PFSK-1 (cell line): ENCODE measurements around the gene RGS7.

Experiments
- FOXP2 ChIP-seq: optimal IDR thresholded peaks from 2 replicates; pipeline ENCODE3; 2011; ENCODE audit warnings: borderline replicate concordance, control low read depth, inconsistent platforms; ENCODE audit not compliant: insufficient read depth; ENCODE audit errors: extremely low read length, extremely low read depth
- POLR2AphosphoS5 ChIP-seq: IDR thresholded peaks from 2 replicates; pipeline ENCODE4 v1.6.1; 2012; ENCODE audit warnings: low read depth, mild to moderate bottlenecking, control low read depth, low read length, moderate library complexity
- SIN3A ChIP-seq: IDR thresholded peaks from 2 replicates; pipeline ENCODE4 v1.6.1; 2012; ENCODE audit warnings: mild to moderate bottlenecking, low read length, moderate library complexity, borderline replicate concordance; ENCODE audit not compliant: insufficient read depth
- TAF1 ChIP-seq: IDR thresholded peaks from 2 replicates; pipeline ENCODE4 v1.6.1; 2012; ENCODE audit warnings: low read length, control low read depth, borderline replicate concordance; ENCODE audit not compliant: insufficient read depth
- TF ChIP-seq, protein P1 (sequence below), 2 experiments: IDR thresholded peaks; 2 replicates each; pipeline versions ENCODE4 v1.6.1 to v1.8.0; 2011 to 2012; ENCODE audit warnings: low read depth in 2 of 2, low read length in 2 of 2, control low read depth in 1 of 2, inconsistent platforms in 1 of 2, mild to moderate bottlenecking in 1 of 2, moderate library complexity in 1 of 2; ENCODE audit not compliant: insufficient read depth in 1 of 2

Gene RGS7

DNA sequence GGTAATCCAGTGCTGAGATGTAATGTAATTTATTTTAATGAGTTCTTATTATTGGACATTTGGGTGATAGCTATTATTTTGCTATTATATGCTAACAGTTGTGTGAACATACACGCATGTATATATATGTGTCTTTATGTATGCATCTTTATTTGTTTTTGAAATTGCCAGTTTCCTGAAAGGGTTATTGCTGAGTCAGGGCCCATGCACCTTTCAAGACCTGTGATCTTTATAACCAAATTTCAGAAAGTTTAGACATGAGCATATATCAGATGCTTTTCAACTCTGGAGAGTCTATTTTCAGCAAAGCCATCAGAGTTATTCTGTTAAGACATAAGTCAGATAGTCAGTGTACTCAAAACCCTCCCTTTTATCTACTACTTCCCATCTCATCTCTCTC, 479.4 kb downstream of the RGS7 start:
- TF ChIP-seq SIN3A = no peak
- TF ChIP-seq POLR2AphosphoS5 = no peak
- TF ChIP-seq, protein P1, sequence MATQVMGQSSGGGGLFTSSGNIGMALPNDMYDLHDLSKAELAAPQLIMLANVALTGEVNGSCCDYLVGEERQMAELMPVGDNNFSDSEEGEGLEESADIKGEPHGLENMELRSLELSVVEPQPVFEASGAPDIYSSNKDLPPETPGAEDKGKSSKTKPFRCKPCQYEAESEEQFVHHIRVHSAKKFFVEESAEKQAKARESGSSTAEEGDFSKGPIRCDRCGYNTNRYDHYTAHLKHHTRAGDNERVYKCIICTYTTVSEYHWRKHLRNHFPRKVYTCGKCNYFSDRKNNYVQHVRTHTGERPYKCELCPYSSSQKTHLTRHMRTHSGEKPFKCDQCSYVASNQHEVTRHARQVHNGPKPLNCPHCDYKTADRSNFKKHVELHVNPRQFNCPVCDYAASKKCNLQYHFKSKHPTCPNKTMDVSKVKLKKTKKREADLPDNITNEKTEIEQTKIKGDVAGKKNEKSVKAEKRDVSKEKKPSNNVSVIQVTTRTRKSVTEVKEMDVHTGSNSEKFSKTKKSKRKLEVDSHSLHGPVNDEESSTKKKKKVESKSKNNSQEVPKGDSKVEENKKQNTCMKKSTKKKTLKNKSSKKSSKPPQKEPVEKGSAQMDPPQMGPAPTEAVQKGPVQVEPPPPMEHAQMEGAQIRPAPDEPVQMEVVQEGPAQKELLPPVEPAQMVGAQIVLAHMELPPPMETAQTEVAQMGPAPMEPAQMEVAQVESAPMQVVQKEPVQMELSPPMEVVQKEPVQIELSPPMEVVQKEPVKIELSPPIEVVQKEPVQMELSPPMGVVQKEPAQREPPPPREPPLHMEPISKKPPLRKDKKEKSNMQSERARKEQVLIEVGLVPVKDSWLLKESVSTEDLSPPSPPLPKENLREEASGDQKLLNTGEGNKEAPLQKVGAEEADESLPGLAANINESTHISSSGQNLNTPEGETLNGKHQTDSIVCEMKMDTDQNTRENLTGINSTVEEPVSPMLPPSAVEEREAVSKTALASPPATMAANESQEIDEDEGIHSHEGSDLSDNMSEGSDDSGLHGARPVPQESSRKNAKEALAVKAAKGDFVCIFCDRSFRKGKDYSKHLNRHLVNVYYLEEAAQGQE (IDR thresholded peaks at IDR 0.05; ENCODE audit: insufficient read depth in 1 of 2, low read depth in 2 of 2, low read length in 2 of 2) = no peak
- no peak for TF ChIP-seq FOXP2
- TF ChIP-seq TAF1 = no peak

DNA sequence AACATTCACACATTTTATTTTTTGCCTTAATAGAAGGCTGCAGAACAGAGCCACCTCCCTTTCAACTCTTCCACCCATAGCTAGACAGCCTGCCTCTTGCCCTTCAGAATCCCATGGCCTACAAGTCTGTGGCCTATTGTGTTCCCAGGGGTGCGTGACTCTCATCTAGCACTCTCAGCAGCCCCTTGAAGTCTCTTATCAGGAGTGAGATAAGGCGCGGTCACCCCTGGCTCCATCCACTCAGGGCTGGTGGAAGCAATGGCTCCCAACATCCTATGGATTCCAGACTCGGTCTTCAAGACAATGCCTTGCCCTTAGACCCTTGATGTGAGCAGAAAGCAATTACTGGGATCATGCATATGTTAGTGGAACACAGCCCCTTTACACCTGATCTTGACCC, 480.9 kb downstream of the RGS7 start:
- TF ChIP-seq TAF1 (no peak), FOXP2 (no peak), POLR2AphosphoS5 (no peak)
- TF ChIP-seq, protein P1 (IDR thresholded peaks at IDR 0.05; ENCODE audit: insufficient read depth in 1 of 2, low read depth in 2 of 2, low read length in 2 of 2) = no peak

GRCh38 chr1:240869071-240869470, 487.9 kb downstream of the RGS7 start:
- TF ChIP-seq SIN3A = no peak
- TF ChIP-seq TAF1 = no peak
- no peak for TF ChIP-seq FOXP2
- TF ChIP-seq, protein P1 (IDR thresholded peaks at IDR 0.05; ENCODE audit: insufficient read depth in 1 of 2, low read depth in 2 of 2, low read length in 2 of 2) = no peak
- no peak for TF ChIP-seq POLR2AphosphoS5

GRCh38 chr1:240866724-240867123, 490.3 kb downstream of the RGS7 start:
- TF ChIP-seq, protein P1 (IDR thresholded peaks at IDR 0.05; ENCODE audit: insufficient read depth in 1 of 2, low read depth in 2 of 2, low read length in 2 of 2) = no peak

- TF ChIP-seq TAF1 = no peak
- no peak for TF ChIP-seq SIN3A
- no peak for TF ChIP-seq POLR2AphosphoS5
- TF ChIP-seq, protein P1 (IDR thresholded peaks at IDR 0.05; ENCODE audit: insufficient read depth in 1 of 2, low read depth in 2 of 2, low read length in 2 of 2) = no peak
- TF ChIP-seq FOXP2 = no peak
Observed at GRCh38 chr1:240860023-240860422, 497.0 kb downstream of the RGS7 start.
